Inflammatory macrophage treated with lipopolysaccharide for 1 hour (primary cell): ENCODE data around the gene KCP.

ENCODE experiments used
- DNase-seq, 2 donors: peaks; one replicate each; pipeline ENCODE4 v3.0.0-alpha.2; 2020 to 2022

The KCP gene

GRCh38 chr7:128906001-128906765 is 4.3 kb downstream of the KCP start:
- no peak for DNase-seq

- peak; percentile 62 to 78 for DNase-seq
Measured at GRCh38 chr7:128904381-128905197, 5.9 kb downstream of the KCP start.

GRCh38 chr7:128903621-128904361 is 6.7 kb downstream of the KCP start:
- no peak for DNase-seq

- peak; percentile 53 to 85 for DNase-seq
Measured at GRCh38 chr7:128902761-128903585, 7.5 kb downstream of the KCP start.

GRCh38 chr7:128900237-128900636 is 10.3 kb downstream of the KCP start:
- DNase-seq, result no peak

- no peak for DNase-seq
Measured at GRCh38 chr7:128899392-128899791, 11.1 kb downstream of the KCP start.

GRCh38 chr7:128895320-128895719 is 15.2 kb downstream of the KCP start:
- no peak for DNase-seq

- no peak for DNase-seq
Measured at GRCh38 chr7:128894101-128894440, 16.4 kb downstream of the KCP start.

GRCh38 chr7:128893251-128894100 is 17.0 kb downstream of the KCP start:
- no peak for DNase-seq

- no peak for DNase-seq
Measured at GRCh38 chr7:128892521-128893250, 17.8 kb downstream of the KCP start.

GRCh38 chr7:128891942-128892269 is 18.6 kb downstream of the KCP start:
- DNase-seq, result no peak

GRCh38 chr7:128891110-128891941 is 19.2 kb downstream of the KCP start:
- no peak for DNase-seq

- peak in 1 of 2 donors; percentile 16 for DNase-seq
Measured at GRCh38 chr7:128890306-128891109, 20.0 kb downstream of the KCP start.

- no peak for DNase-seq
Measured at GRCh38 chr7:128889121-128889520, 21.4 kb downstream of the KCP start.

- DNase-seq, result no peak
Measured at GRCh38 chr7:128888756-128889095, 21.8 kb downstream of the KCP start.

GRCh38 chr7:128888039-128888755 is 22.3 kb downstream of the KCP start:
- DNase-seq, result no peak

GRCh38 chr7:128887169-128888038 is 23.1 kb downstream of the KCP start:
- DNase-seq, result no peak
